SIG-M5 (cell line): Measurements from ENCODE around the gene GRB10.
"Not testable (repeated sequence)": the region's sequence is repeated elsewhere in the genome, so short reads cannot be mapped to it uniquely, and the experiment has no call there.

Experiments used
- DNase-seq: peaks from one replicate; lab custom pipeline; 2025; lab: John Stamatoyannopoulos, UW

Gene GRB10

GRCh38 chr7:50778189-50778588, 4.5 kb downstream of the GRB10 start:
- no peak for DNase-seq

- DNase-seq: no peak
Observed at GRCh38 chr7:50775836-50776235, 6.9 kb downstream of the GRB10 start.

- no peak for DNase-seq
Observed at GRCh38 chr7:50775231-50775630, 7.5 kb downstream of the GRB10 start.

DNA sequence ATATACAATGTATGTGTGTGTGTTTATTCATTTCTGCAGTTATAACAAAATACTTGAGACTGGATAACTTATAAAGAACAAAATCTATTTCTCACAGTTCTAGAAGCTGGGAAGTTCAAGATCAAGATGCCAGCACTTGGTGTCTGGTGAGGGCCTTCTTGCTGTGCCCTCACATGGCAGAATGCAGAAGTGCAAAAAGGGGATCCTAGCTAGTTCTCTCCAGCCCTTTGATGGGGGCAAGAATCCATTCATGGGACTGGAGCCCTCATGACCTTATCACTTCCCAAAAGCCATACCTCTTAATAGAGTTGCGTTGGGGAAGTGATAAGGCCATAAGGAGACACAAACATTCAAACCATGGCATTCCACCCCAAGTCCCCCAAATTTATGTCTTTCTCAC, 8.4 kb downstream of the GRB10 start:
- no peak for DNase-seq

DNA sequence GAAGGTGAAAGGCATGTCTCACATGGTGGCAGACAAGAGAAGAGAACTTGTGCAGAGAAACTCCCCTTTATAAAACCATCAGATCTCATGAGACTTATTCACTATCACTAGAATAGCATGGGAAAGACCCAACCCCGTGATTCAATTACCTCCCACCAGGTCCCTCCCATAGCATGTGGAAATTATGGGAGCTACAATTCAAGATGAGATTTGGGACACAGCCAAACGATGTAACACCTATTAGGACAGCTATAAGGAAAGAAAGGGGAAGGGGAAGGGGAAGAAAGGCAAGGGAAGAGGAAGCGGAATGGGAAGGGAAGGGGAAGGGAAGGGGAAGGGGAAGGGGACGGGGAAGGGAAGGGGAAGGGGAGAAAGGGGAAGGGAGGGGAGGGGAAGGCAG, 9.6 kb downstream of the GRB10 start:
- not testable (repeated sequence) for DNase-seq

GRCh38 chr7:50771120-50772002, 11.3 kb downstream of the GRB10 start:
- no peak for DNase-seq

- DNase-seq: no peak
Observed at GRCh38 chr7:50768485-50769474, 13.9 kb downstream of the GRB10 start.

GRCh38 chr7:50766849-50767207, 15.9 kb downstream of the GRB10 start:
- no peak for DNase-seq

GRCh38 chr7:50766106-50766848, 16.4 kb downstream of the GRB10 start:
- DNase-seq: no peak

DNA sequence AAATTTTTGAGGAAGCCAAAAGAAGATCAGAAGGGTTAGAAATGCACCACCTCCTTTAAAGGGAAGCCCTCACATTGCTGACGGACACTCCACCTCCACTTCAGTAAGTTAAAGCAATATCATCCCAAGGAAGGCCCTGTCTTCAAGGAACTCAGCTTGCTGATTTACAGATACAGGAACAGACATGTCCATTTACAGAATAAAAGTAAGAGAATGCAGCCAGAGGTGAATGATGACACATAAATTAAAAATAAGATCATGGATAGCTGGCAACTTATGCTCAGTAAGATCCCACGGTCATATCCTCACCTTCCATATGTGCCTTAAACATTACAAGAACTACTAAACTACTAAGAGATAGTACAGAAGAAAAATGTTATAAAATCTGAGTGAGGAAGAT, 20.4 kb downstream of the GRB10 start:
- no peak for DNase-seq

DNA sequence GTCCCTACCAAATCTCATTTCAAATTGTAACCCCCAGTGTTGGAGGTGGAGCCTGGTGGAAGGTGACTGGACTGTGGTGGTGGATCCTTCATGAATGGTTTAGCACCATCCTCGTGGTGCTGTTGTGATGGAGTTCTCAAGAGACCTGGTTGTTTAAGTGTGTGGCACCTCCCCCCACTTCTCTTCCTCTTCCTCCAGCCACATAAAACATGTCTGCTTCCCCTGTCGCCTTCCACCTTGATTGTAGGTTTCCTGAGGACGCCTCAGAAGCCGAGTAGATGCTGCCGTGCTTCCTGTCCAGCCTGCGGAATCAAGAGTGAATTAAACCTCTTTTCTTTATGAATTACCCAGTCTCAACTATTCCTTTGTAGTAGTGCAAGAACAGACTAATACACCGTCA, 21.0 kb downstream of the GRB10 start:
- no peak for DNase-seq

- DNase-seq: no peak
Observed at GRCh38 chr7:50757703-50758390, 24.8 kb downstream of the GRB10 start.

DNA sequence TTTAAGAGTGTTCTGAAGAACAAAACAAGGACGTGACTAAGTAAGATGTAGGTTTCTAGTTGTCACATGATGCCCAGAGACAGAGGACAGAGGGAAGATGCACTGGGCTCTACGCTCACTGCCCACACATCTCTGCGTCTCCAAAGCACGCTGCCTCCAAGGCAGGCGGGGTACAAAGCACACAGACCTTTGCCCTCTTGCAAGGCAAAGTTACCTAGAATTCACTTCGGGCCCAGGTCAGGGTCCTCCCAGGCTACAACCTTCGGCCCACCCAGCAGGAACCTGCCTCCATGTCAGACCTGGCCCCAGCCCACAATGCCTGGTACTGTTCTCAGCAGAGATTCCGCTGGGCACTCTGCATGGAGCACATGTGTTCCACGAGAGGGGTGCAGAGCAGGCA, 26.5 kb downstream of the GRB10 start:
- DNase-seq: no peak

DNA sequence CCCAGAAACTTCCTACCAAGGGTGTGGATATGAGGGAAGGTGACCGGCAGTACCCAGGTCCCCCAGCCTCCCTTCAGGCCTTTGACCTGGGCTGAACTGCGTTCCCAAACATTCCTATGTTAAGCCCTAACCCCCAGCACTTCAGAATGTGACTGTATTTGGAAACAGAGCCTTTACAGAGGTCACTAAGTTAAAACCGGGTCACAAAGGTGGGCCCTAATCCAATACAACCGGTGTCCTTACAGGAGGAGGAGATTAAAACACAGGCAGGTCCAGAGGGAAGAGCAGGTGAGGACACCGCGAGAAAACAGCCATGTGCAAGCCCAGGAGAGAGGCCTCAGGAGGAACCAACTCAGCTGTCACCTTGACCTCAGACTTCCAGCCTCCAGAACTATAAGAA, 28.0 kb downstream of the GRB10 start:
- DNase-seq: no peak

DNA sequence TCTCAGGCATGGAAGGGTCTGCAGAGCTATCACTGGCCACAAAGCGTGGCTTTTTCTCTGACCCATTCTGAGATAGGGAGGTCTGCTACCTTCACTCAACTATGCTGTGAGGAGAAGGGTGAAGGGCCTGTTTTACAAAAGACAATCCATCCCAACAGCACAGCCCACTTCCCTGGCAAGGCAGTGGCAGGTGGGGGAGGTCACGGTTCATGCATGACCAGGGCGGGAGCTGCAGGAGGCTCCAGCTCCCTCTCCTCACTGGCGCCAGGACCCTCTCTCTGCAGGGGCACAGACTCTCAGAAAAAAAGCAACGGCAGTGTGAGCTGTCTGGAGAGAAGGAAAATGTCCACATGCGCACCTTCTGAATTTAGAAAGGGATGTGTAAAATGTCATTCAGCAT, 28.5 kb downstream of the GRB10 start:
- no peak for DNase-seq

- DNase-seq: no peak
Observed at GRCh38 chr7:50752422-50752821, 30.3 kb downstream of the GRB10 start.

- no peak for DNase-seq
Observed at GRCh38 chr7:50751146-50751545, 31.6 kb downstream of the GRB10 start.

DNA sequence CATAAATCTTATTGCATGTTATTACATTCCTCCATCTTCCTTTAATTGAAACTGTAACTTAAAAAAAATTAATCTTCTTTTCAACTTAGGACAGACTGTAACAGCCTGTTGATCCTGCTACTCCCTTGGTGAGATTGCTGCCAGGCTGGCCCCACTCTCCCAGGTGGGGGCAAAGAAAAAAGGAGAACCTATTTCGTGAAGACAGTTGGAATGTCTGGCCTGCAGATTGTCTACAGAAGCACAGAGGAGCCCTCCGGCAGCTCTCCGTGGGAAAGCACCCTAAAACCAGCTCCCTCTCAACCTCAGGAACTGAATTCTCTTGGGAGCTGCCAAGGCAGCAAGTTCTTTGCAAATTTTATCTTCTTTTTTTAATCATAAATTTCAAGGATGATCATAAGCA, 32.8 kb downstream of the GRB10 start:
- no peak for DNase-seq

DNA sequence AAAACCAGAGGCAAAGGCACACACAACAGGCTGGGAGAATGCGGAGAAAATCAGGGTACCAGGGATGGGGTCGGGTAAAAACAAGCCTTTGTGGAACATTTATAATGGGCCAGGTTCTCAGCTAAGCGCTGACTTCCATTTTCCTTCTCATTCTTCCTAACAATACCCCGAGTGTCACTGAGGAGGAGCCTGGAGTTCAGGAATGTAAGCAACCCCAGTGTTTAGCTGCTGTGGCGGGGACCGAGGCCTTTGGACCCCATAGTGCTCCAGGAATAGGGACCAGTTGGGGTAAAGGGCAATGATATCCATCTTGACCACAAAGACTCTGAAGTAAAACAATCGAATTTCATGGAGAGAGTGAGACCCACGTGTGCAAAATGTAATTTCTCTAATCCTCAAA, 34.2 kb downstream of the GRB10 start:
- DNase-seq: no peak

DNA sequence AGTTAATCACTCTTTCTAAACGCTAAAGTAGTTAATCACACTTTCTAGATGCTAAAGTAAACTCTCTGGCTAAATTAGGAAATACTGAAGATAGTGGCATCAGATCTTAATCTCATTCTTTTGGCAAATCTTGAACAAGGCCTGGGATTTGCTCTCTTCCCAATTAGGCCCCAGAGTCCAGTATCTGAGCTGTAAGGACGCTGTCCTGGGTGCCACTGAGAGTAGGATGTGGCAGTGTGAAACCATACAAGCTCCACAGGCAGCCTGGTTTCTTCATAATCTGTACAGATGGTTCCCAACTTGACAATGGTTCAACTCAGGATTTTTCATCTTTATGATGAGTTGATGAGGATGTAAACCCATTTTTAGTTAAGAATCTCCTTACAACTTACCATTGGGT, 36.9 kb downstream of the GRB10 start:
- DNase-seq: no peak

DNA sequence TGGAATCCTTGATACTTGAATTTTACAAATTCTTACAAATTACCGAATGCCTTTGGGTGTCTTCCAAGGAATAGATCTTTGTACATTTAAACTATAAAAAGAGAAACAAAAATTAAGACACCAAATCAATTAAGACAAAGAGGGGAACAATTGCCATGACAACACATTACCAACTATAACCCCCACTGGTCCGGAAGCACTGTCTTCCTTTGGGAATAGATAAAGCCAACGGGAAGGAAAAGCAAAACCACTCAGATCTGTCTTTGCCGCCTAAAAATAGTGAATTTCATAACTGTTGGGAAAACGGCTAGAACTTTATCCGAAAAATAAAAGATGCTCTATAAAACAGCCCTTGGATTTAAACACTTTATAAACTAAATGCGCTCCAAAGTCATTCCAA, 37.4 kb downstream of the GRB10 start:
- no peak for DNase-seq

- DNase-seq: no peak
Observed at GRCh38 chr7:50743893-50744292, 38.8 kb downstream of the GRB10 start.
